Activated CD4-positive, alpha-beta memory T cell treated with anti-CD3 and anti-CD28 coated beads for 36 hours (primary cell): ENCODE measurements around the gene ATG4B. TPM values are rescaled to one million over a fixed set of nuclear protein-coding genes. Genes with fewer than 3 reads are reported as not detected.

Experiments
- CTCF ChIA-PET: fragments of 350-600 bp; sonication (Branson Sonifier 250); formaldehyde crosslinking; loops from one replicate; lab custom pipeline; 2021; ENCODE audit warnings: antibody characterized with exemption, inconsistent platforms; lab: Charles Lee
- POLR2A ChIA-PET: fragments of 350-600 bp; sonication (Branson Sonifier 250); formaldehyde crosslinking; loops from one replicate; lab custom pipeline; 2021; ENCODE audit warnings: antibody characterized with exemption; lab: Charles Lee
- DNase-seq: peaks from one replicate; pipeline ENCODE4 v3.0.0-alpha.2; 2020
- H3K27ac Mint-ChIP-seq: one replicate; pipeline ENCODE4 v1.8.0; 2021; ENCODE audit warnings: mixed read lengths
- H3K27me3 Mint-ChIP-seq: one replicate; pipeline ENCODE4 v1.8.0; 2021; ENCODE audit warnings: mixed read lengths
- H3K36me3 Mint-ChIP-seq: one replicate; pipeline ENCODE4 v1.8.0; 2021; ENCODE audit warnings: mixed read lengths
- H3K4me1 Mint-ChIP-seq: one replicate; pipeline ENCODE4 v1.8.0; 2021; ENCODE audit warnings: low read depth, mixed read lengths
- H3K4me3 Mint-ChIP-seq: one replicate; pipeline ENCODE4 v1.8.0; 2021; ENCODE audit warnings: mild to moderate bottlenecking, mixed read lengths
- H3K9me3 Mint-ChIP-seq: one replicate; pipeline ENCODE4 v1.8.0; 2021; ENCODE audit warnings: mixed read lengths
- intact Hi-C: fragments of 100-400 bp; cut with micrococcal nuclease; formaldehyde crosslinking; loops from one replicate; pipeline ENCODE4 v1.15.1; 2023
- total RNA-seq, 2 experiments: library from RNA; stranded (reverse); gene quantifications; one replicate each; pipeline ENCODE4 v1.2.3, GENCODE V29; 2021

The ATG4B gene
- total RNA-seq, 2 experiments from 2014 or later = 85.0 to 85.9 TPM

DNA sequence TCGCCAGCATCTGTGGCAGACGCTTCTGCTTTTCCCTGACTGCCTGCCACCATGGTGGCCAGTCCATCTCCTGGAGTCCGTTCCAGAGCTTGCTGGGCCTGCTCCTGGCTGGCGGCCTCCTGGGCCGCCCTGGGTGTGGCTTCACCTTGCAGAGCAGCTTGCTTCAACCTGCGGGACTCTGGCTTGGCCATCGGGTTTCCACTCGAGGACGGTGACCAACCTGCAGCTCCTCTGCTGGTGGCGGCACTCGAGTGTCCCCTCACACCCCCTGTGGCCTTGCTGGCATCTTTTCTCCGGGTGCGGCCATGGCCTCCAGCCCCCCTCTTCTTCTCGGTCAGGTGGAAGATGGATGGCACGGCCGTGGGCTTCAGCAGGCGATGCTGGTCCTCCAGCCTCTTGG lies 3.9 kb upstream of the ATG4B start:
- Mint-ChIP-seq H3K36me3 (peaks cover 18% of the 10 kb centered on the region), H3K4me1 (peaks cover 20% of the 10 kb centered on the region), H3K9me3 (no peaks in the 10 kb centered on the region)

GRCh38 chr2:241635756-241636155 lies 1.7 kb upstream of the ATG4B start:
- Mint-ChIP-seq H3K9me3 (no peaks in the 10 kb centered on the region), H3K27me3 (no peaks in the 10 kb centered on the region), H3K36me3 (peaks cover 22% of the 10 kb centered on the region), H3K4me1 (peaks cover 41% of the 10 kb centered on the region), H3K27ac (peak overlapping the region; percentile 56), H3K4me3 (peak overlapping the region; percentile 77)
- intact Hi-C loops = loop anchor here (1.0 to 5.0 kb wide), 2 partner anchors 51 to 318 kb away; partner anchors contain the start of genes DTYMK, HDLBP and SEPTIN2
- ChIA-PET POLR2A (no interaction called here), CTCF (interaction anchor here (1.4 kb wide), 1 partner anchor 23 kb away, joined by 3 read pairs; no protein-coding TSS in a partner anchor)
- DNase-seq = no peak

More for the DNA sequence above, 3.9 kb upstream of the ATG4B start:
- Mint-ChIP-seq H3K27ac (no peak overlapping the region), H3K4me3 (no peak overlapping the region), H3K27me3 (no peaks in the 10 kb centered on the region)
- intact Hi-C loops = no loop called here
- no peak for DNase-seq
- POLR2A ChIA-PET = no interaction called here
- CTCF ChIA-PET = no interaction called here

DNA sequence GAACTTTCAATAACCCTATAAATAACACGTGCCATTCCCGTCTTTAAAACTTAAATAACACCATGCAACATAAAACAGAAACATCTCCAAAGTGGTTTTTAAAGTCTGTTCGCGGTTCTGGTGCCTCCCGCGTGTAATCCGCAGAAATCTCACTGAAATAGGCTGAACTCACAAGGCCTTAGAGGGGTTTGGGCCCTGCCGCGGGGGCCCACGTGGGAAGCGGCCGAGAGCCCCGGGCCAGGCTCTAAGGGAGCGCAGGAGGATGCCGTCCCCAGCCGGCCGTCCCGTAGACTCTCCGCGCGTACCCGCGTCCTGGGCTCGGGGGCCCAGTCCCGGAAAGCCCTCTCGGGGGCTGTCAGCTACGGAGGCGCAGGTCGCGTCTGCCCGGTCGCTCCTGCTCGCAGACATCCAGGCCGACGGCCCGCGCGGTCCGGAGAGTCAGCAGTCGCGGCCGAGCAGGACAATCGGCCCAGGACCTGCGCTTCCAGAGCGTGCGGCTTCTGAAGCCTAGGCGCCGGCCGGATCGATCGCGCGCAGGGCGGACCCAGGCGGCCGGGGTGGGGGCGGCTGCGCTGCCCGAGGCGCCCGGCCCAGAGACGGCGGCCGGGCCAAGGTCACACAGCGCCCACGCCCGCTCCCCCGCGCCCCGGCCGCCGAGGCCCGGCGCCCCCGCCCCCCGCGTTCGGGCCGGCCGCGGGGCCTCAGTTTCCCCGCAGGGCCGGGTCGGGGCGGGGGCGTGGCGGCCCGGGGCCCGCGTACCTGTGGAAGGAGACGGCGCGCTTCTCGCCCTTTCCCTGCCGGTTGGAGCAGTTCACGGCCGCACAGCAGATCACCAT lies 1.1 kb upstream of the ATG4B start:
- intact Hi-C loops = loop anchor here (1.0 to 5.0 kb wide), 3 partner anchors 16 to 319 kb away; partner anchors contain the start of genes DTYMK, HDLBP and SEPTIN2
- H3K36me3 Mint-ChIP-seq = peaks cover 22% of the 10 kb centered on the region
- DNase-seq = peak; percentile 50
- peaks cover 46% of the 10 kb centered on the region for H3K4me1 Mint-ChIP-seq
- H3K4me3 Mint-ChIP-seq = peak overlapping the region; percentile 77
- CTCF ChIA-PET = interaction anchor here (1.4 kb wide), 1 partner anchor 23 kb away, joined by 3 read pairs; no protein-coding TSS in a partner anchor
- H3K9me3 Mint-ChIP-seq = no peaks in the 10 kb centered on the region
- no peaks in the 10 kb centered on the region for H3K27me3 Mint-ChIP-seq
- POLR2A ChIA-PET = interaction anchor here (1.8 kb wide), 1 partner anchor 50 kb away, joined by 5 read pairs; the partner anchor contains the start of gene DTYMK
- peak overlapping the region; percentile 56 for H3K27ac Mint-ChIP-seq

DNA sequence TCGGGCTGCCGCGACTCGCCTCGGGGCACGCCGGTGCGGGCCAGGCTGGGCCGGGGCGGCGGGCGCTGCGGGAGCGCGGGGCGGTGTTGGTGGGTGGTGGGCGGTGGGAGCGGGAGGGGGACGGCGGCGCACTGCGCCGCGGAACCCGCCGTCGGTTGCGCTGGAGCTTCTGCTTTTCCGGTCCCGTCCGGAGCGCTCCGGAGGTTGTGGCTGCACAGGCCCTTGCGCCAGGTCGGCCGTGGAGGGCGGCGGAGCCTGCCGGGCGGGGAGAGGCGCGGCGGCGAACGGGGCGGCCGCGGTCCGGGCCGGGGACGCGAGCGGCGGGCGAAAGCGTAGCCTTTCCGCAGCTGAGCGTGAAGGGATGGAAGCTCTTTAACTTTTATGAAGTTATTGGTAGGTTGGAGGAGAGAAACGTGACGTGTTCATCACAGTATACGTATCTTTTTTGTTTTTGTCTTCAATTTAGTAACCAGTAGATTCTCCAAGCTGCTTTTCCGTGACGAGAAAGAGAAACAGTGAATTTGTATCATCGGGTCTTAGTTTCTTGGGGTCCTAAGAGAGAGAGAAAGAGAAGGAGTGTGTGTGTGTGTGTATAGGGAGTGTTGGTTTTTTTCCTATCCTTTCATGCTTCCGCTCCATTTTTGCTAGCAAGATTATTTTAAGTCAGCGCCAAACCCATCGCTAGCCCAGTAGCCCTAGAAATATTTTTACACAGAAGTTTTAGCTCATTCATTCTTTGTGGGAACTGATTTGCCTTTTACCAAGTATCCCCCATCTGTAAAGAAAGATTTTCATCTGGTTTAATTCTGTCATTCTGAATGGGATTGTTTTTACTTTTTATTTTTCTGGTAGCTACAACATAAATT lies 535 bp downstream of the ATG4B start:
- CTCF ChIA-PET = interaction anchor here (1.0 to 1.6 kb wide), 4 partner anchors 28 to 489 kb away, joined by 3 to 5 read pairs (median 4); partner anchors contain the start of gene PASK
- peaks cover 56% of the 10 kb centered on the region for H3K4me1 Mint-ChIP-seq
- H3K27me3 Mint-ChIP-seq = no peaks in the 10 kb centered on the region
- intact Hi-C loops = loop anchor here (1.0 to 5.0 kb wide), 3 partner anchors 18 to 321 kb away; partner anchors contain the start of genes HDLBP, SEPTIN2 and STK25
- H3K4me3 Mint-ChIP-seq = peak overlapping the region; percentile 91
- H3K36me3 Mint-ChIP-seq = peaks cover 17% of the 10 kb centered on the region
- peak overlapping the region; percentile 84 for H3K27ac Mint-ChIP-seq
- POLR2A ChIA-PET = interaction anchor here (0.6 to 1.8 kb wide), 5 partner anchors 48 to 166 kb away, joined by 3 to 5 read pairs (median 3); partner anchors contain the start of genes DTYMK and ING5
- H3K9me3 Mint-ChIP-seq = no peaks in the 10 kb centered on the region
- no peak for DNase-seq

DNA sequence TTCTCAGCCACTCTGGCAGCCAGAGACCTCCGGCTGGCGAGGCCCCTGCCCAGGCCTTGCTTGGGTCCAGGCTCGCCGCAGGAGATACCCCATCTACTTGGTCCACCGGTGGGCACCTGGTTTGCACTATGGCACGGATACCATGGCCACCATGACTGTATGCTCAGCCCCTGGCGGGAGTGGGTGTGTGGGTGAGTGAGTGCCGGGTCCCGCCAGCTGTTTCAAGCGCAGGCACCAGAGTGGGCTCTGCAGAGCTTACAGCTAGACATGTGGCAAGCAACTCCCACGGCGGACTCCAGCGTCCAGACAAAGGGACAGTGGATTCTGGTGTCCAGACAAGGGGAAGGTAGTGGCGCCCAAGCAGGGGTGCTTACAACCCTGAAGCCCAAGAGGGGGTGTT lies 1.4 kb downstream of the ATG4B start:
- intact Hi-C loops = loop anchor here (1.0 to 5.0 kb wide), 2 partner anchors 131 to 322 kb away; partner anchors contain the start of genes HDLBP, SEPTIN2 and STK25
- peaks cover 56% of the 10 kb centered on the region for H3K4me1 Mint-ChIP-seq
- H3K36me3 Mint-ChIP-seq = peaks cover 14% of the 10 kb centered on the region
- no peaks in the 10 kb centered on the region for H3K27me3 Mint-ChIP-seq
- ChIA-PET CTCF (interaction anchor here (1.5 to 1.6 kb wide), 2 partner anchors 28 to 60 kb away, joined by 4 to 5 read pairs; no protein-coding TSS in a partner anchor), POLR2A (interaction anchor here (0.6 kb wide), 1 partner anchor 56 kb away, joined by 3 read pairs; no protein-coding TSS in a partner anchor)
- H3K4me3 Mint-ChIP-seq = peak overlapping the region; percentile 91
- DNase-seq = no peak
- H3K27ac Mint-ChIP-seq = no peak overlapping the region
- H3K9me3 Mint-ChIP-seq = no peaks in the 10 kb centered on the region

GRCh38 chr2:241639385-241639784 lies 1.9 kb downstream of the ATG4B start:
- Mint-ChIP-seq H3K9me3 (no peaks in the 10 kb centered on the region), H3K4me3 (no peak overlapping the region), H3K27me3 (no peaks in the 10 kb centered on the region), H3K36me3 (peaks cover 13% of the 10 kb centered on the region), H3K27ac (peak overlapping the region; percentile 71), H3K4me1 (peaks cover 56% of the 10 kb centered on the region)
- DNase-seq = no peak
- intact Hi-C loops = loop anchor here (5.0 kb wide), 1 partner anchor 322 kb away; the partner anchor contains the start of genes HDLBP and SEPTIN2
- POLR2A ChIA-PET = no interaction called here
- CTCF ChIA-PET = no interaction called here

- Mint-ChIP-seq H3K27ac (peak overlapping the region; percentile 71), H3K4me1 (peaks cover 48% of the 10 kb centered on the region), H3K27me3 (no peaks in the 10 kb centered on the region), H3K36me3 (peaks cover 13% of the 10 kb centered on the region), H3K4me3 (no peak overlapping the region), H3K9me3 (no peaks in the 10 kb centered on the region)
- POLR2A ChIA-PET = no interaction called here
- CTCF ChIA-PET = no interaction called here
- intact Hi-C loops = no loop called here
- no peak for DNase-seq
Measured at GRCh38 chr2:241640165-241640795, 2.8 kb downstream of the ATG4B start.

GRCh38 chr2:241641631-241642030 lies 4.1 kb downstream of the ATG4B start:
- no peak overlapping the region for H3K4me3 Mint-ChIP-seq
- H3K27ac Mint-ChIP-seq = no peak overlapping the region
- H3K4me1 Mint-ChIP-seq = peaks cover 42% of the 10 kb centered on the region
- CTCF ChIA-PET = interaction anchor here (0.9 to 2.9 kb wide), 2 partner anchors 17 to 790 kb away, joined by 3 to 11 read pairs; no protein-coding TSS in a partner anchor
- intact Hi-C loops = no loop called here
- DNase-seq = no peak
- peaks cover 13% of the 10 kb centered on the region for H3K36me3 Mint-ChIP-seq
- H3K27me3 Mint-ChIP-seq = no peaks in the 10 kb centered on the region
- POLR2A ChIA-PET = no interaction called here
- H3K9me3 Mint-ChIP-seq = no peaks in the 10 kb centered on the region

DNA sequence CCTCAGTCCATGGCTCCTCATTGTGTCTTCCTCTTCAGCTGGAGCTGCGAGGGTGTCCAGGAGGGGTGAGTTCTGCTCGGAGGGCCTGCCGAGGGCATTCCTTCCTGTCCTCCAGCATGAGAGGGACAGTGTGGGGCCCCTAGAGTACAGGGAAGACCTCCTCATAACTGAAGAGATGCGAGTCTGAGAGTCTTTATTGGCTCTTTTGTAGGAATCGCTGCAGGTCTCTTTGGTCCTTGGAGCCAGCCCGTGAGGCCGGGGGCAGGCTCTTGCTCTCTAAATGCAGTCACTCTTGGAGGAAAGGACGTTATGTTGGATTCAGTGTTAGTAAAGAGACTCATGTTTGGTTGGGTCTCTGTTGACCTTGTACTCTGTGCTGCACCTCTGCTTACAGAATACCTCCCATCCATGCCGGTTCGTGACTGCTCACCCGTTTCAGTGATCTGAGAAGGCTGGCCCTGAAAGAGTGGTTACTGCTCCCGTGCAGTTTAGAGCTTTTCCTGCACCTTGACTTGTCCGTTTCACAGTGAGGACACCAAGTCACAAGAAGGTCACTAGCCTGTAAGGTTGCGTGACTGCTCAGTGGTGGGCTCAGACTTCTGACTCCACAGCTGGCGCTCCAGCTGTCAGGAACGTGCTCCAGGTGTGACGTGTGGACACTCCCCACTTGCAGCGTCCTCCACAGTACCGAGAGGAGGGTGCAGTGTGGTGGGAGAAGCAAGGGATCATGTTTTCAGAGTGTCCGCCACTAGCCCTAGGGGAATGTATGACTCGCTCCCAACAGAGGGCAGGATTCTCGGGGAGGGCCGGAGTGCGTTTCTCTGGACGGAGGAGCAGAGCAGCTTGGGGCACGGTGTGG lies 7.8 kb downstream of the ATG4B start:
- Mint-ChIP-seq H3K4me3 (no peak overlapping the region), H3K9me3 (no peaks in the 10 kb centered on the region), H3K36me3 (peaks cover 2% of the 10 kb centered on the region), H3K4me1 (peaks cover 24% of the 10 kb centered on the region), H3K27me3 (no peaks in the 10 kb centered on the region), H3K27ac (no peak overlapping the region)
- intact Hi-C loops = no loop called here
- POLR2A ChIA-PET = no interaction called here
- CTCF ChIA-PET = no interaction called here
- no peak for DNase-seq

- ChIA-PET POLR2A (no interaction called here), CTCF (no interaction called here)
- Mint-ChIP-seq H3K9me3 (no peaks in the 10 kb centered on the region), H3K27me3 (no peaks in the 10 kb centered on the region), H3K4me3 (no peak overlapping the region), H3K36me3 (peaks cover 2% of the 10 kb centered on the region), H3K4me1 (peaks cover 16% of the 10 kb centered on the region), H3K27ac (no peak overlapping the region)
- intact Hi-C loops = no loop called here
- DNase-seq = no peak
Measured at GRCh38 chr2:241645915-241646645, 8.6 kb downstream of the ATG4B start.
